GM21619 (cell line): Measurements from ENCODE around the gene TGOLN2.
A peak's percentile ranks its signal among the peaks of the same experiment; 100 is the strongest.
"Not testable (repeated sequence)": the region's sequence is repeated elsewhere in the genome, so short reads cannot be mapped to it uniquely, and the experiment has no call there.

Source experiments
- ATAC-seq: cut with Tn5 transposase; IDR thresholded peaks from one replicate; pipeline ENCODE4 v1.9.1; 2021; ENCODE audit not compliant: unreplicated experiment

The TGOLN2 gene

DNA sequence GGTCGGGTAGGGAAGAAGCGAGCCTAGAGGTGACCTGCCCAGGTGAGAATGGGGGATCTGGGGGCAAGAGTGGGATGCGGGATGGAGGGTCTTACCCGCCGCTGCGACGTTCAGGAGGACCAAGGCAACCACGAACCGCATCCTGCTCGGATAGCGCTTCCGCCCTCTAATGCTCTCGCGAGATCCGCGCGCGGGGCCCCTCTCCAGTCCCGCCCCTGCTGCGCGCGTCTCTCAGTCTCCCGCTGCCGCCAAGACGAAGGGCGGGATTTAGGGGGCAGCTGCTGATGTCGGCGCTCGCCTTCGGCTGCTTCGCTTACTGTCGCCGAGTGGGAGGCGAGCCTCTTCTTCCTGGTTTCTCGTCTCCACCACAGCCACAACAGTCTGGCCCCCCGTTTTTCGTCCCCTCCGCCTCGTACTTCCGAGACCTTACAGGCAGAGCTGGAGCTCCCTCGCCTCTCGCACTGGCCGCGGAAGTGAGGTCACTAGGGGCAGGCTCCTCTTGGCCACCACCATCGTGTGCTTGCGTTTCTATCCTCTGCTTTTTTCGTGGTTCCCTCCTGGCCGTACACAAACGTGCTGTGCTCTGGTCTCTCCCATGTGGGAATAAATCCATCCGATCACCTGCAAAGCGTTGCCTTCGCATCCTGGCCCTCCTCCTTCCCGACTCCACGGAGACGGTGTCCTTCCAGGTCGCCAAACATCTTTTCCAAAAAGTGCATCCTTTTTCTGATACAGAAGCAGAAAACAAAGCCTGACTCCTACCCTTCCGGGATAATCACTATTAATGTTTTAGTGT, at the start of gene TGOLN2:
TSS of gene TGOLN2 (minus strand) at position 168 of the 796 bp plus-strand sequence. CDS start at position 141, 27 bp downstream.
- peak; percentile 83 for ATAC-seq

DNA sequence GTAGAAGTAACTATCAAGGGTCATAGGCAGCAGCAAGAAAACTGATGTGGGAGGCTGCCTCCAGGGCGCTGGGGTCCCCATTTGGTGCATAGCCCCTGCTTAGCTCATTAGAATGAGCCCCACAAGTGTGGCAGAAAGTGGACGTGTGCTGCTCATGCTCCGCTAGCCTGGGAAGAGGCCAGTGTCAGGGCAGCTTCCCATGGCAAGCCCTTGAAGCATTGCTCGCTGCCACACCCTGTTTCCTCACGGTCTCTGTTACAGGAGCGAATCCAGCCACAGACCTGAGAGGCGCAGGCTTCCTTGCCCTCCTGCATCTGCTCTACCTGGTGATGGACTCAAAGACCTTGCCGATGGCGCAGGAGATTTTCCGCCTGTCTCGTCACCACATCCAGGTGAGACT, 49.3 kb upstream of the TGOLN2 start:
- no peak for ATAC-seq

DNA sequence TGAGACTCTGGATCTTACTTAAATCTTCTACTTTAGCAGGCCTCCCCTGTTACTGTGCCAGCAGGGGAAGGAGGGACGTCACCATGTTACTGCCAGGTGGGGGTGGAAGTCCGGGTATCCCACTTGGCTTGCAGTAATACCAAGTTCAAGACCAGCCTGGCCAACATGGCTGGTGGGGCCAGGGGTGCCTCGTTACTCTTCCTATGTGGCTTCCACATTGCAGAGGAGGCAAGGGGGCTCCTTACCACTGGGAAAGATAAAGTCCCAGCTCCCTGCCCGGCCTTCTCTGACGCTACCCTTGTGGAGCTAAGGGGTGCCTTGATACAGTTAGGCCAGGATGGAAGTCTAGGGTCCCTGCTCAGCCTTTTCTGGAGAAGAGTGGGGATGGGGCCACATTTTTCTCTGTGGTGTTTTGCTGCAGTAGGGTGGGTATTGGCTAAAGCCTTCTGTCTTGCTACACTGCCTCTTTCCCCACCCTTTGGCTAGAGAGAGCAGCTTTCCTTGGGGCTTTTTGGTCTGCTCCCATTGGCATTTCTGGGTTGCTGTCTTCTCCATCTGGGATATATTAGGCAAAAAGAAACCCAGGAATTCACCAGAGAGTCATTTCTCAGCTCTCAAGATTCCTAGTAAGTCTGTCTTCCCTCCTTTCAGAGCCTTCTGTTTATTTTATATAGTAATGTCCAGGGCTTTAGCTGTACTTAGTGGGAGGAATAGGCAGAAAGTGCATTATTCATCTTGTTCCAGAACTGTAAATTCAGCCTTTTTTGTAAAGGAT, 48.7 kb upstream of the TGOLN2 start:
- ATAC-seq: no peak

- no peak for ATAC-seq
Measured at GRCh38 chr2:85371045-85371444, 43.3 kb upstream of the TGOLN2 start.

- no peak for ATAC-seq
Measured at GRCh38 chr2:85369500-85369899, 41.7 kb upstream of the TGOLN2 start.

DNA sequence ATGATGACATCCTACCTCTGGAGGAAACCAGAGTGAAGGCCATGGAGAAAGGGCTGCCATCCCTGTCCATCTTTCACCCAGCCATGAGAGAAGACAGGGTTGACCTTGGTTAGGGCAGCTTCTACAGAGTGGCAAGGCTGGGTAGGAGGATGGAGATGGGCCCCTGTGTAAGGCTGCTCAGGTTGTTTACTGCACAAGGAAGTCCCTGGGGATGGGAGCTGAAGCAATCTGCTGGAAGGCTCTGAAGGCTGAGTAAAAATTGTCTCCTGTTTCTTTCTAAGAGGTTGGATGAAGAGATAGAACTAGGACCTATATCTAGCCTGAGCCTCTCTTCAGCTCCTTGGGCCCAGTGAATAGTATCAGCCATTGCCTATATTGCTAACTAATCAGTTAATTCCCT, 41.1 kb upstream of the TGOLN2 start:
- ATAC-seq: no peak

GRCh38 chr2:85367180-85367579, 39.4 kb upstream of the TGOLN2 start:
- ATAC-seq: no peak

- ATAC-seq: not testable (repeated sequence)
Measured at GRCh38 chr2:85362653-85363387, 35.0 kb upstream of the TGOLN2 start.

GRCh38 chr2:85357736-85358135, 29.9 kb upstream of the TGOLN2 start:
- no peak for ATAC-seq

- no peak for ATAC-seq
Measured at GRCh38 chr2:85356186-85356585, 28.4 kb upstream of the TGOLN2 start.

GRCh38 chr2:85355521-85355920, 27.7 kb upstream of the TGOLN2 start:
- no peak for ATAC-seq

DNA sequence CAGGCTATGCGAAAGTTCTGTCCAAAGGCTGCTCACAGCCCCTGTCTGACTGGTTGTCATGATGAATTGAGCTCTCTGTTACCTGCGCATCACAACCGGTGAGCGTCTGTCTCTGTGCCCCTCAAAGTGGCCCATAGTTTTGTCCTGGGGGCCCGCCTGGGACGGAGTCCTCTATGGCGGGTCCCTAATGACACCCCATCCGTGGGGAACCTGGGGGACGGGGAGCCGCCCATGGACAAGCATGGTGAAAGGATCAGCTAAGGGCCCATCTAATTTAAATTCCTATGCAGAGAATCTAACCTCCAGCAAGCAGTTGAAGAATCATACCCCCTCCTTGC, 27.3 kb upstream of the TGOLN2 start:
- ATAC-seq: no peak

DNA sequence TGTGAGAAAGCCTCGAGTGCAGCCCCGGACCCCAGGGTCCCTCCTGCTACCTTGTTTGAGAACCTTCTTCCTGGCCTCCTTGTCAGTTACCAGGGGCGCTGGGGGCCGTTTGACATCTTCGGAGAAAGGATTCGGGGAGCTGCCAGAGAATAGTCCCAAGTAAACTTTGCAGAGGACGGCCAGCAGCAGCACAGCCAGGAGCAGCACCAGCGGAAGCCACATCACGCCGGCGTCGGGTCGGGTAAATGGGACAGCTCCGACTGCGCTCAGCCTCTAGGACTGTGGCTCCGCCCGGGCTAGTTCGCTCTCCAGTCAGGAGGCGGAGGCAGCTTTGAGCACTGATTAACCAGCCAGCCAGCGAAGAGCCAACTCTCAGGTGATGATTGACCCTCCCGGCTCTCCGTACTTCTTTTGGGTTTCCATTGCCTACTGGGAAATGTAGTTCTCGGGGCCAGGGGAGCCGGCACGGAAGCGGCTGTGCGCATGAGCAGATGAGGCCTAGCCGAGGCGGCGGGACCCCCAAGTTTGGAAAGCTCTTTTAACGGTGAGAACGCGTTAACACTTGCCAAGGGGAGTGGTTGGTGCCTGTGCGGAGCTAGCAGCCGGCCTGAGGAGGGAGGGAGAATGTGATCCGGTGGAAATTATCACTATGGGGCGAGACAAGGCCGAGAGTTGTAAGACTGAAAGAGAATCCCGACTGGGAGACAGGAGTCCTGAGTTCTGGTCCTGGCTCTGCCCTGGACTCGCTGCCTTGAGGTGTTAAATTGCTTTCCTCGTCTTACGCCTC, 26.7 kb upstream of the TGOLN2 start, which contains the start of the genes ELMOD3 and RETSAT:
TSS of gene ELMOD3 (plus strand) at position 484 of the 787 bp plus-strand sequence. CDS start 2,430 bp downstream, outside the sequence.
TSS of gene RETSAT (minus strand) at position 243 of the 787 bp plus-strand sequence. CDS start at position 222, 21 bp downstream.
- ATAC-seq: peak; percentile 96

- no peak for ATAC-seq
Measured at GRCh38 chr2:85353876-85354285, 26.1 kb upstream of the TGOLN2 start.

GRCh38 chr2:85347599-85347998, 19.8 kb upstream of the TGOLN2 start:
- no peak for ATAC-seq

GRCh38 chr2:85344356-85344954, 16.7 kb upstream of the TGOLN2 start:
- ATAC-seq: no peak

- ATAC-seq: not testable (repeated sequence)
Measured at GRCh38 chr2:85343207-85343895, 15.6 kb upstream of the TGOLN2 start.

- ATAC-seq: no peak
Measured at GRCh38 chr2:85342156-85342555, 14.4 kb upstream of the TGOLN2 start.

DNA sequence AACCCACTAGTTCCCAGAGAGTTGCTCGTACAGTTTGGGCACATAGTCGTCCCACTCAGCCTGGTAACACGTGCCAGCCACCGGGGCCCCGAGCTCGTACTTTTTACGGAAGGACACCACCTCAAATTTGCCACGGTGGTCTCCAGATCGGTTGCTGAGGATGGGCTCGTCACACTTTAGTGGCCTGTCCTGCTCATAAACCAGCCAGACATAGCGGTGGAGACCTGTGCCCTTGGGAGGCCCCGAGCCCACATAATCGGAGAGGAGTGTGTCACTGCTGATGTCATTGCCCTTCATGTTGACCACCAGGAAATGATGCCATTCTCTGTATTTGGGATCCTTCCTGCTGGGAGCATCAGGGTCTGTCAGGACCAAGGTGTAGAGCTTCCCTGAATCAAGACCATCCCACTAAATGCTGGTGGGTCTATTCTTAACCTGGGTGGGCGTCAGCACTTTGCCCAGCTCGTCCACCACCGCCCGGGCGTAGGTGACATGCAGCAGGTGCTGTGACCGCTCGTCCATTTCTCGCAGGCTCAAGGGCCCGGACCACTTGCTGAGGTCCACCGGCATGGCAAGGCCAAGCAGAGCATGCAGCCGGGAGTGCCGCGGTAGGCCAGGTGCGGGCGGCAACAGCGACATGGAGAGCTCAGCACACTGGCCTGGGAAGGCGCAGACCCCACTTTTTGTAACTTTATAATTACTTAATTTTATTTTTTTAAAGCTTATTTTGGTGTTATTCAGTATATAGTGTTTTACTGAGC, 13.7 kb upstream of the TGOLN2 start:
- no peak for ATAC-seq
